HG03378 (cell line): ENCODE measurements around the gene CD37.
"Not testable (repeated sequence)": the region's sequence is repeated elsewhere in the genome, so short reads cannot be mapped to it uniquely, and the experiment has no call there.

Source experiments
- ATAC-seq: cut with Tn5 transposase; IDR thresholded peaks from one replicate; pipeline ENCODE4 v1.9.1; 2021; ENCODE audit warnings: mild to moderate bottlenecking, moderate library complexity; ENCODE audit not compliant: unreplicated experiment

The CD37 gene

DNA sequence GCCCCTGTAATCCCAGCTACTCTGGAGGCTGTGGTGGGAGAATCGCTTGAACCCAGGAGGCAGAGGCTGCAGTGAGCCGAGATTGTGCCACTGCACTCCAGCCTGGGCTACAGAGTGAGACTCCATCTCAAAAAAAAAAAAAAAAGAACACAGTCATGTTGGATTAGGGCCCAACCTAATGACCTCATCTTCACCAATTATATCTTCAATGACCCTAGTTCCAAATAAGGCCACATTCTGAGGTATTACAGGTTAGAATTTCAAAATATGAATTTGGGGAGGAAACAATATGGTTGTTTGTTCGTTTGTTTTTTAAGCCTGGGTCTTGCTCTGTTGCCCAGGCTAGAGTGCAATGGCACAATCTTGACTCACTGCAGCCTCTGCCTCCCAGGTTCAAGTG, 38.0 kb downstream of the CD37 start:
- ATAC-seq = not testable (repeated sequence)

DNA sequence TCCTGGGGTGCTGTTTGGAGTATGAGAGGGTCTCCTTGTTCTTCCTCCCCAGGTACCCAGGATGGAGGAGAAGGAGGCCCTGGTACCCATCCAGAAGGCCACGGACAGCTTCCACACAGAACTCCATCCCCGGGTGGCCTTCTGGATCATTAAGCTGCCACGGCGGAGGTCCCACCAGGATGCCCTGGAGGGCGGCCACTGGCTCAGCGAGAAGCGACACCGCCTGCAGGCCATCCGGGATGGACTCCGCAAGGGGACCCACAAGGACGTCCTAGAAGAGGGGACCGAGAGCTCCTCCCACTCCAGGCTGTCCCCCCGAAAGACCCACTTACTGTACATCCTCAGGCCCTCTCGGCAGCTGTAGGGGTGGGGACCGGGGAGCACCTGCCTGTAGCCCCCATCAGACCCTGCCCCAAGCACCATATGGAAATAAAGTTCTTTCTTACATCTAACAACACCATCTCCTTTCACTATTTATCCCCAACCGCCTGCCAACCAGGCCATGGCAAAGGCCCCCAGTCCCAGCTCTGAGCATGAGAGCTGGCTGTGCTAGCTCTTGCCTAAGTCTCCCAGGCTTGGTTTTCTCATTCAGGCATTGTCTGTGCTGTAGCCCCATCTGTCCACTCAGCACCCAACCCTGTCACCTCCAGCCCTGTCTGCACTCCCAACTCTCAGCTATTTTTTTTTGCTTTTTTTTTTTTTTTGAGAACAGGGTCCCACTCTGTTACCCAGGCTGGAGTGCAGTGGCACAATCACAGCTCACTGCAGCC, 39.6 kb downstream of the CD37 start:
- ATAC-seq = no peak

DNA sequence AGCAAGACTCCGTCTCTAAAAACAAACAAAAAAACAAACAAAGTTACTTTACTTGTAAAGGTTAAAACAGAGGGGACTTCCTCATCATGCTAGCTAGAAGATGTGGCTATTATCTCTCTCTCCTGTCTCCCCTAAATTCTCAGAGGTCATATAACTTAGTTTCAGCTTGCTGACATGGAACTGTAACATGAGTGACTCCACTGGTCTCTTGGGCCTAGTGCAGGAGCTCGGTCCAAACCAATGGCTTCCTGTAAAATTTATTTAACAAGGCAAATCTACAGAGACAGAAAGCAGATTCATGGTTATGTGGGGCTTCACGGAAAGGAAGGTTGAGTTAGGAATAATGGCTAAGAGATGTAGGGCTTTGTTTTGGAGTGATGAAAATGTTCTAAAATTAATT, 43.3 kb downstream of the CD37 start:
- ATAC-seq = no peak

DNA sequence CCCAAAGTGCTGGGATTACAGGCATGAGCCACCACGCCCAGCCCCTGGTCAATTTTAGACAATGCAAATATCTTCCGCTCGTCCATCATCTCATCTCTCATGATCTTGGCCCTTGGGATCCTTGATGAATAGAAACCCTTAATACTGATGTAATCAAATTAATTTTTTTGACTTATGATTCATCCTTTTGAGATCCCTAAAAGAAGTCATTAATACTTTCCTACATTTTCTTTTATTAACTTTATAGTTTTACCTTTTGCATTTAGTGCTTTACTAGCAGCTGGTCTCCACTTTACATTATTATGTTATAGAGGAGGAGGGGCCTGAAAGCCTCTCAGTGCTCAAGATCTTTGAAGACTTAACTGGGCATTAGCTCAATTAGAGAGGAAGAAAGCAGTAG, 45.2 kb downstream of the CD37 start:
- ATAC-seq = no peak

DNA sequence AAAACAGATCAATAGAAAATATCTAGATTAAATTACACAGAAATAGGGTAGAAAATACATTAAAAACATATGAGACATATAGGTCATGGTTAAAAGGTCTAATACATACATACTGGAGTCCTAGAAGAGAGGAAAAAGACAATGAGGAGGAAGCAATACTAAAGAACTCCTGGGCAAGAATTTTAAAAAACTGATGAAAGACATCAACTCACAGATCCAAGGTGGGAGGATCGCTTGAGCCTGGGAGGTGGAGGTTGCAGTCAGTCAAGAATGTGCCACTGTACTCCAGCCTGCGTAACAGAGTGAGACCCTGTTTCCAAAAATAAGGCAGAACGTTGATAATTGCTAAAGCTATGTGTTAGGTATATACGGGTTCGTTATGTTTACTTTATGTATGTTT, 47.4 kb downstream of the CD37 start:
- ATAC-seq = no peak

DNA sequence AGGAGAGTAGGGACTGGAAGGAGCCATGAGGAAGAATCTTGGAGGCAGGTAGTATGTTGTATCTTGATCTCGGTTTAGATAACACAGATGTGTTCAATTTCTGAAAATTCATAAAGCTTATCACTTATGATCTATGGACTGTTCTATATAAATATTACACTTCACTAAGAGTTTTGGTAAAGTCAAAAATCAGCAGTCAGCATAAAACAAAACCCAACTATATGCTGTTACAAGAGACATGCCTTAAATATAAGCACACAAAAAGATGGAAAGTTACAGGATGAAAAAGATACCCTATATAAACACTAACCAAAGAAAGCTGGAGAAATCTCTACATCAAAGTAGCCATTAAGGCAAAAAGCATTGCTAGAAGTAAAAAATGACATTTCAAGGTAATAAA, 48.4 kb downstream of the CD37 start:
- ATAC-seq = no peak

DNA sequence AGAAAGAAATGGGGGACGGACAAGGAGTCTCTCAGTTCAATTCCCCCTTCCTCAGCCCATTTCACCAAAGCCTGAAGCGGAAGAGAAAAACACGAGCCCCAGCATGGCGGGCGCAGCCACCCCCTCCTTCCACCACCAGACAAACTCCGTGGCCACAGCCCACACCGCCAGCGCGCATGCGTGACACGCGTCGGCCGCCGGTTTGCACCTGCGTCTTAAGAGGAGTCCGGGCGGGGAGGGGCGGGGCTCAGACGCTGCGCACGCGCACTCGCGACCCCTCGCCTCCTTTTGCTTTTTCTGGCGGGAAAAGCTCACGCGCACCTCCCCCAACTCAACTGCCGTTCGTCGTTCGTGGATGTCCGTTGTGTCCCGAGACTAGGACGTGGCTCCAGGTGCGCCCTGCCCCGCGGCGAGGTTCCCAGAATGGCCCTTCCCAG, 52.7 kb downstream of the CD37 start, which contains the start of gene KASH5:
Gene KASH5 (plus strand): TSS at position 314 of the 437 bp plus-strand sequence. CDS start 2,635 bp downstream, outside the sequence.
- ATAC-seq = no peak

DNA sequence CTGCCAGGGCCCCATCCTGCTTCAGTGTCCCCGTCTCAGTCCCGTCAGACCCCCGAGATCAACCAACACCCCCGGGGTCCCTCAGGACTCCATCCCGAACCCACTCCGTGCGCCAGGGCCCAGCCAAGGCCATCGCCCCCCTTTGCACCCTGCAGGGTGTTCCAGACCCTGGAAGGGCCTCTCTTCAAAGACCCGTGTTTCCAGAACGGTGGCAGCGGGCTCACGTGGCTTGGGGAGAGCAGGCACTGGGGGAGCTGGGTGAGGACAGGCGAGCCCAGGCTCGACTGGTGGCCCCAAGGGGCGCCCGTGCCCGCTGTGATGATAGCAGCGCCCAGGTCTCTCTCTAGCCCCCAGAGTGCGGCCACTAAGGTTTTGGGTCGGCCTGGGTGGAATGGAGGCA, 54.2 kb downstream of the CD37 start:
- ATAC-seq = no peak
